AG09309 (cell line): ENCODE measurements around the gene SMIM12.

Source experiments
- DNase-seq: peaks from one replicate; pipeline ENCODE4 v3.0.0-alpha.2; 2010; ENCODE audit warnings: low read depth
- H3K4me3 ChIP-seq: 2 replicates; pipeline ENCODE4 v1.5.1; 2011; ENCODE audit warnings: mild to moderate bottlenecking, low read depth, low read length, moderate library complexity; ENCODE audit not compliant: control insufficient read depth
- CTCF ChIP-seq: IDR thresholded peaks from 2 replicates; pipeline ENCODE4 v1.5.1; 2011; ENCODE audit warnings: mild to moderate bottlenecking, low read depth, low read length, inconsistent platforms; ENCODE audit not compliant: insufficient read depth, control insufficient read depth; ENCODE audit errors: missing control alignments

The SMIM12 gene

GRCh38 chr1:34863501-34863900 is 4.0 kb upstream of the SMIM12 start:
- no peak overlapping the region for H3K4me3 ChIP-seq
- DNase-seq: no peak
- TF ChIP-seq CTCF: no peak

- no peak for DNase-seq
- H3K4me3 ChIP-seq: peak overlapping the region; percentile 61
- no peak for TF ChIP-seq CTCF
Measured at GRCh38 chr1:34858901-34859445, 576 bp downstream of the SMIM12 start.

GRCh38 chr1:34856697-34857096 is 2.9 kb downstream of the SMIM12 start:
- TF ChIP-seq CTCF: no peak
- H3K4me3 ChIP-seq: no peak overlapping the region
- DNase-seq: no peak

GRCh38 chr1:34852677-34853217 is 6.8 kb downstream of the SMIM12 start:
- peak; percentile 97 for TF ChIP-seq CTCF
- no peak overlapping the region for H3K4me3 ChIP-seq
- DNase-seq: peak; percentile 88

GRCh38 chr1:34851431-34852105 is 8.0 kb downstream of the SMIM12 start:
- no peak overlapping the region for H3K4me3 ChIP-seq
- no peak for DNase-seq

GRCh38 chr1:34850382-34850781 is 9.2 kb downstream of the SMIM12 start:
- TF ChIP-seq CTCF: no peak
- no peak for DNase-seq
- no peak overlapping the region for H3K4me3 ChIP-seq

More at GRCh38 chr1:34851431-34852105, 8.0 kb downstream of the SMIM12 start:
- no peak for TF ChIP-seq CTCF
